ENCODE results near the gene ZNF407.
"Not testable (repeated sequence)": the region's sequence is repeated elsewhere in the genome, so short reads cannot be mapped to it uniquely, and the experiment has no call there.

The ZNF407 gene

GRCh38 chr18:74563999-74564398 lies 33.7 kb upstream of the ZNF407 start:
- TF ChIP-seq CSRNP3 (CRISPR knock-in tag; IDR thresholded peaks at IDR 0.05) (no peak), TOX (CRISPR knock-in tag; IDR thresholded peaks at IDR 0.05; ENCODE audit: borderline replicate concordance) (no peak), RARB (CRISPR knock-in tag; IDR thresholded peaks at IDR 0.05) (no peak), PATZ1 (CRISPR knock-in tag; IDR thresholded peaks at IDR 0.05; ENCODE audit: borderline replicate concordance) (no peak)
- ATAC-seq = no peak

GRCh38 chr18:74565164-74565563 lies 32.5 kb upstream of the ZNF407 start:
- ATAC-seq = not testable (repeated sequence)

GRCh38 chr18:74565993-74566392 lies 31.7 kb upstream of the ZNF407 start:
- ATAC-seq = not testable (repeated sequence)

- TF ChIP-seq ZFP3 (CRISPR knock-in tag; IDR thresholded peaks at IDR 0.05) = no peak
- TF ChIP-seq ZC3H10 (CRISPR knock-in tag; IDR thresholded peaks at IDR 0.05) = no peak
- TF ChIP-seq SNAI2 (CRISPR knock-in tag; IDR thresholded peaks at IDR 0.05) = no peak
- no peak for TF ChIP-seq TOX (CRISPR knock-in tag; IDR thresholded peaks at IDR 0.05; ENCODE audit: borderline replicate concordance)
- TF ChIP-seq RARB (CRISPR knock-in tag; IDR thresholded peaks at IDR 0.05) = no peak
- TF ChIP-seq GLIS3 (CRISPR knock-in tag; IDR thresholded peaks at IDR 0.05) = no peak
- no peak for TF ChIP-seq CREB5 (CRISPR knock-in tag; IDR thresholded peaks at IDR 0.05; ENCODE audit: low read depth)
- TF ChIP-seq CSRNP3 (CRISPR knock-in tag; IDR thresholded peaks at IDR 0.05) = no peak
- TF ChIP-seq ESRRG (CRISPR knock-in tag; IDR thresholded peaks at IDR 0.05) = no peak
- ATAC-seq = no peak
Measured at GRCh38 chr18:74567822-74568221, 29.8 kb upstream of the ZNF407 start.

GRCh38 chr18:74569401-74569800 lies 28.3 kb upstream of the ZNF407 start:
- ATAC-seq = no peak
- TF ChIP-seq SNAI2 (CRISPR knock-in tag; IDR thresholded peaks at IDR 0.05) = no peak
- TF ChIP-seq PPARA (CRISPR knock-in tag; IDR thresholded peaks at IDR 0.05; ENCODE audit: borderline replicate concordance) = no peak
- TF ChIP-seq TSHZ2 (CRISPR knock-in tag; IDR thresholded peaks at IDR 0.05) = no peak
- TF ChIP-seq TOX (CRISPR knock-in tag; IDR thresholded peaks at IDR 0.05; ENCODE audit: borderline replicate concordance) = no peak
- TF ChIP-seq BACH2 (CRISPR knock-in tag; IDR thresholded peaks at IDR 0.05; ENCODE audit: borderline replicate concordance) = no peak

- no peak for TF ChIP-seq POU6F1 (CRISPR knock-in tag; IDR thresholded peaks at IDR 0.05; ENCODE audit: borderline replicate concordance, low read depth)
- no peak for TF ChIP-seq ZFP3 (CRISPR knock-in tag; IDR thresholded peaks at IDR 0.05)
- no peak for TF ChIP-seq CSDC2 (CRISPR knock-in tag; IDR thresholded peaks at IDR 0.05)
- no peak for TF ChIP-seq ZFP30 (CRISPR knock-in tag; IDR thresholded peaks at IDR 0.05)
- TF ChIP-seq PATZ1 (CRISPR knock-in tag; IDR thresholded peaks at IDR 0.05; ENCODE audit: borderline replicate concordance) = no peak
- TF ChIP-seq RARB (CRISPR knock-in tag; IDR thresholded peaks at IDR 0.05) = no peak
- no peak for TF ChIP-seq ZNF565 (CRISPR knock-in tag; conservative IDR thresholded peaks at IDR 0.05; ENCODE audit: low read depth)
- no peak for ATAC-seq
Measured at GRCh38 chr18:74570266-74570665, 27.4 kb upstream of the ZNF407 start.
